Parathyroid adenoma (tissue), 2 donors: ENCODE data around the gene PRPF8.

Experiments used
- H2AFZ ChIP-seq: fragments of 300-600 bp; sonication (generic); one replicate; pipeline ENCODE4 v1.7.0; 2017; ENCODE audit warnings: antibody characterized with exemption, mild to moderate bottlenecking
- H3K27ac ChIP-seq: fragments of 300-600 bp; sonication (generic); one replicate; pipeline ENCODE4 v1.7.0; 2017
- H3K27me3 ChIP-seq: fragments of 300-600 bp; sonication (generic); one replicate; pipeline ENCODE4 v1.7.0; 2017; ENCODE audit warnings: low read length; ENCODE audit not compliant: control insufficient read depth, insufficient read depth
- H3K36me3 ChIP-seq: fragments of 300-600 bp; sonication (generic); one replicate; pipeline ENCODE4 v1.7.0; 2017; ENCODE audit warnings: low read length; ENCODE audit not compliant: control insufficient read depth, insufficient read depth
- H3K4me1 ChIP-seq: fragments of 300-600 bp; sonication (generic); one replicate; pipeline ENCODE4 v1.7.0; 2017; ENCODE audit warnings: control low read depth
- H3K4me2 ChIP-seq: fragments of 300-600 bp; sonication (generic); one replicate; pipeline ENCODE4 v1.7.0; 2017; ENCODE audit warnings: low read length
- H3K4me3 ChIP-seq: fragments of 300-600 bp; sonication (generic); one replicate; pipeline ENCODE4 v1.7.0; 2017; ENCODE audit warnings: low read depth, low read length
- H3K79me2 ChIP-seq: fragments of 300-600 bp; sonication (generic); one replicate; pipeline ENCODE4 v1.7.0; 2017; ENCODE audit warnings: control low read depth
- H3K9ac ChIP-seq: fragments of 300-600 bp; sonication (generic); one replicate; pipeline ENCODE4 v1.7.0; 2017; ENCODE audit warnings: mild to moderate bottlenecking
- H3K9me3 ChIP-seq: fragments of 300-600 bp; sonication (generic); one replicate; pipeline ENCODE4 v1.7.0; 2017; ENCODE audit warnings: low read length; ENCODE audit not compliant: control insufficient read depth
- TF ChIP-seq, protein P1 (sequence below): fragments of 300-600 bp; sonication (generic); IDR thresholded peaks from one replicate; pipeline ENCODE4 v1.7.0; 2017; ENCODE audit warnings: antibody characterized with exemption, mild to moderate bottlenecking
- donor health status: primary hyperparathyroidism.

The PRPF8 gene

DNA sequence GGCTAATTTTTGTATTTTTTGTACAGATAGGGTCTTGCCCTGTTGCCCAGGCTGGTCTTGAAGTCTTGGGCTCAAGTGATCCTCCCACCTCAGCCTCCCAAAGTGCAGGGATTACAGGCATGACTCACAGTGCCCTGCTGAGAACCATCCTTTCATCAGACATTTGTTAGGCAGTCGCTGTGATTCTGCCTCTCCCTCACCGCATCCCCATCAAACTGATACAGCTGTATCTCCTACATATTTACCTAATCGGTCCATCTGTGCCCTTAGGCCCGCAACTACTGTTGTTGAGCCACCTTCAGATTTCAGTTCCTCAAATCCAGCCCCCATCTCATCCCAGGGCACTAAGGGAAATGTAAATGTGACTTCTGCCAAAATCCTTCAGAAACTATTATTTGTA is 54.0 kb downstream of the PRPF8 start:
- Histone ChIP-seq H3K27ac (no peak overlapping the region), H3K4me3 (no peak overlapping the region), H3K79me2 (no peaks in the 10 kb centered on the region), H3K36me3 (no peaks in the 10 kb centered on the region), H2AFZ (no peak overlapping the region), H3K4me2 (no peak overlapping the region), H3K9ac (no peak overlapping the region), H3K4me1 (peaks cover 3% of the 10 kb centered on the region), H3K9me3 (no peaks in the 10 kb centered on the region), H3K27me3 (no peaks in the 10 kb centered on the region)
- TF ChIP-seq, protein P1, sequence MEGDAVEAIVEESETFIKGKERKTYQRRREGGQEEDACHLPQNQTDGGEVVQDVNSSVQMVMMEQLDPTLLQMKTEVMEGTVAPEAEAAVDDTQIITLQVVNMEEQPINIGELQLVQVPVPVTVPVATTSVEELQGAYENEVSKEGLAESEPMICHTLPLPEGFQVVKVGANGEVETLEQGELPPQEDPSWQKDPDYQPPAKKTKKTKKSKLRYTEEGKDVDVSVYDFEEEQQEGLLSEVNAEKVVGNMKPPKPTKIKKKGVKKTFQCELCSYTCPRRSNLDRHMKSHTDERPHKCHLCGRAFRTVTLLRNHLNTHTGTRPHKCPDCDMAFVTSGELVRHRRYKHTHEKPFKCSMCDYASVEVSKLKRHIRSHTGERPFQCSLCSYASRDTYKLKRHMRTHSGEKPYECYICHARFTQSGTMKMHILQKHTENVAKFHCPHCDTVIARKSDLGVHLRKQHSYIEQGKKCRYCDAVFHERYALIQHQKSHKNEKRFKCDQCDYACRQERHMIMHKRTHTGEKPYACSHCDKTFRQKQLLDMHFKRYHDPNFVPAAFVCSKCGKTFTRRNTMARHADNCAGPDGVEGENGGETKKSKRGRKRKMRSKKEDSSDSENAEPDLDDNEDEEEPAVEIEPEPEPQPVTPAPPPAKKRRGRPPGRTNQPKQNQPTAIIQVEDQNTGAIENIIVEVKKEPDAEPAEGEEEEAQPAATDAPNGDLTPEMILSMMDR, result no peak

DNA sequence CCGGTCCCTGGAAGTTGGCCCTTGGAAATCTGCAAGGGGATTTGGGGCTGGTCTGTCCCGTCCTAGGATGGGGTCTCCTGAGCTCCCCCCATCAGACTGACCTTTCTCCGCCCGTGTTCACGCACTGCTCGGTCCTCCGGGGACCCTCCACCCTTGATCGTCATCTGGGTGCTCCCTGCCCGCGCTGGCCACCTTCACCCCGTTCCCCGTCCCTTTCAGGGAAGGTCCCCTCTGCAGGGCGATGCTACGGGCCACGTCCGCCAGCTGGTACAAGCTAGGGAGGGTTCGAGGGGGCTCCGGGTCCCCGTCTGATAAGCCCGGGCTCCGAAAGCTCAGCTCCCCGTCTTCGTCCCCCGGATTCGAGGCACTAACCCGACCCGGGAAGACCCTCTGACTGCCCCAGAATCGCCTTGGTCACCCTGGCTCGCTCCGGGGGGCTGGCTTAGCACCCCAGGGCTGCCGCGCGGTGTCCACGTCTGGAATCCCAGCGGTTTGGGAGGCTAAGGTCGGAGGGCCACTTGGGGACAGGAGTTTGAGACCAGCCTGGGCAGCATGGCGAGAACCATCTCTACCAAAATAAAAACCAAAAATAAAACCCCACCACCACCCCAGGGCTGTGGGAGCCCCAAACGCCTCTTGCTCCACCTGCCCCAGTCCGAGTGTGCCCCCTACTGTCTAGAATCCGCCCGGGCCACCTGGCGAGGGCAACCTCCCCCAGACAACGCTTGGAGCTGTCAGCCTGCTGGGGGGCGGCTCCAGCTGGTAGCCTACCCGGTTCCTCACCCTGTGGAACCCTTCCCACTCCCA is 55.0 kb downstream of the PRPF8 start:
- peak overlapping the region; percentile 91 for H3K27ac ChIP-seq

DNA sequence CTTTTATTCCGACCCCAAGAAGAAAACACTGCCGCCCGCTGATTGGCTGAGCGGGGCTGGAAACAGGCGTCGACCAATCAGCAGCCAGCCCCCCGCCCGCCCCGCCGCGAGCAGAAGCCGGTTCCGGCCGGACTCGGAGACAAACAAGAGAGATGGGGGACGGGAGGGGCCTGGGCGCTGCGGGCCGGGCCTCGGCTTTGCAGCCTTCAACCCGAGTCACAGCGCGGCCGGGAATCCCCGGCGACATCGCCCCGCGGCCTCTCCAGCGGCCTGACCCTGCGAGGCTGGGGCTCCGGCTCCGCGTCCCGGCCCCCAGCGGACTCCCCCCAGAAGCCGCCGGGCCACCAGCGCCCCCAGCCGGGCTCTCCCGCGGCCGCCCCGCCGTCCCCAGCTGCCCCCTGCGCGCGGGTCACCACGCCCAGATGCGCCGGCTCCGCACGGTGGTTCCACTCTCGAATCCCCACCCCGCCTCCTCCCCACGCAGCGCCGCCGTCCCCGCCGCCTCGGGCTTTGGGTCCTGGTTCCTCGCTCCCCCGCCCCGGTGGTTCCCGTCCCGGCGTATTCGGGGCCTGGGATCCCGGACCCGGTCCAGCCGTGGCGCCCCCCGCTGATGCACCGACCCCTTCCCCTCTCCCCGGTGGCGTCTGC is 55.7 kb downstream of the PRPF8 start:
- Histone ChIP-seq H3K36me3 (no peaks in the 10 kb centered on the region), H3K27me3 (no peaks in the 10 kb centered on the region), H3K9ac (peak overlapping the region; percentile 85), H3K4me2 (peak overlapping the region; percentile 100), H3K79me2 (peaks cover 5% of the 10 kb centered on the region), H3K9me3 (no peaks in the 10 kb centered on the region), H3K4me3 (peak overlapping the region; percentile 96), H2AFZ (peak overlapping the region; percentile 96), H3K27ac (peak overlapping the region; percentile 91), H3K4me1 (peaks cover 3% of the 10 kb centered on the region)
- TF ChIP-seq, protein P1, result peak; percentile 36

More for the DNA sequence above, 55.0 kb downstream of the PRPF8 start:
- peaks cover 2% of the 10 kb centered on the region for H3K79me2 ChIP-seq
- H3K4me1 ChIP-seq, result peaks cover 3% of the 10 kb centered on the region
- H3K4me3 ChIP-seq, result peak overlapping the region; percentile 96
- no peaks in the 10 kb centered on the region for H3K27me3 ChIP-seq
- H3K4me2 ChIP-seq, result peak overlapping the region; percentile 100
- no peaks in the 10 kb centered on the region for H3K9me3 ChIP-seq
- H2AFZ ChIP-seq, result peak overlapping the region; percentile 96
- H3K36me3 ChIP-seq, result no peaks in the 10 kb centered on the region
- no peak overlapping the region for H3K9ac ChIP-seq
- TF ChIP-seq, protein P1, result peak; percentile 52

DNA sequence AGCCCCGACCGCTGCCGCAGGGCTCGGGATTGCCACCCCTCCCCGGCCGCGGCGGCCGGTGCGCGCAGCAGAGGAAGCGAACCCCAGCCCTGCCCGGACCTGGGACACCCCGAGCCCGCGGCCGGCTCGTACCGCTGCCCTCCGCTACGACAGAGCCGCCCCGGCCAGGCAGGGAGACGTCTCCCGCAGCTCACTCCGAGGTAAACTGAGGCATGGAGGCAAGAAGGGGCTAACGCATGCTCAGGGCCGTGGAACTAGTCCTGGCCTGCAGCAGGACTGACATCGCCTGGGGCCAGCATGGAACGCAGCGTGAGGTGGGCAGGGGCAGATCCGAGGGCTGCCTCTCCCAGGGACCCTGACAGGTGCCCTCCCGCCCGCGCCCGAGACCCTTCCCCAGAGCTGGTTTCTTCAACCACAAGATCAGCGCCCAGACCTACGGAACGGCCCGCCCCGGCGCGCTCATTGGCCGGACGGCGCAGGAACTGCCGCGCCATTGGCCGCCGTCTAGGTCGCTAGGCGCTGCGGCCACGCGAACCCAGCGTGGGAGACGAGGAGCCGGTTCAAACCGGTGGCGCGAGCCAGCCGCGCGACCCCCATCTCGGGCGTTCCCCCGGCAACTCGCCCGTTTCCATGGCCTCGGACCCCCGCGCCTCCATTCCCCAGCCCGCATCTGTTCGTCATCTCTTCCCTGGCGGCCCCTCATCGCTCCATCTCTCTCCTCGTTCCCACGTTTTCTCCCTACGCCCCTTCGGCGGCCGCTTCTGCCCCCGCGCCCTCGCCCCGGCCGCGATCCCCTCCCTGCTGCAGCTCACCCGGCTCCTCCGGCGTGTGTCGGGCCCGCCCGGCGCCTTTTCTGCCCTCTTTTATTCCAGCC is 56.4 kb downstream of the PRPF8 start, which contains the start of gene SLC43A2:
TSS of gene SLC43A2 (minus strand) at position 853 of the 874 bp plus-strand sequence. CDS start 960 bp downstream, outside the sequence.
- Histone ChIP-seq H2AFZ (peak within 1 kb of the TSS; percentile 96), H3K27ac (peak within 1 kb of the TSS; percentile 91), H3K4me1 (peaks cover 3% of the 10 kb centered on the region), H3K9ac (peak within 1 kb of the TSS; percentile 85), H3K9me3 (no peaks in the 10 kb centered on the region), H3K4me3 (peak within 1 kb of the TSS; percentile 96), H3K79me2 (peaks cover 7% of the 10 kb centered on the region), H3K27me3 (no peaks in the 10 kb centered on the region), H3K36me3 (no peaks in the 10 kb centered on the region), H3K4me2 (peak within 1 kb of the TSS; percentile 100)
- TF ChIP-seq, protein P1, result no peak
